ENCODE results near the gene EFNA4.

DNA sequence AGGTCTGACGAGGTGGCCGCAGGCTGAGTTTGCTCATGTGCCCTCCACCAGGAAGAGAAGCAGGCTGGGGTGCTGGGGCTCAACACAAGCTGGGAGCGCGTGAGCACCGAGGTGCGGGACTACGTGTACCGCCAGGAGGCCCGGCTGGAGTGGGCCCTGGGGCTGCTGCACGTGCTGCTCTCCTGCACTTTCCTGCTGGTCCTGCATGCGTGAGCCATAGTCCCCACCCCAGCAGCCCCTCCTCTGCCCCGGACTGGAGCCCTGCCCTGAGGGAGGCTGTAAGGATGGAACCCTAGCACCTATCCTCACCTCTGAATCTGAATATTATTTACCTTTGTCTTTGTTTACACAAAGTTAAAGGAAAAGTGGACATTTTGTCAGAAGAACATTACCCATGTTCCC, 20.2 kb upstream of the EFNA4 start:
- TF ChIP-seq EZH2 (IDR thresholded peaks at IDR 0.05; ENCODE audit: insufficient read depth, poor library complexity, severe bottlenecking): no peak
- TF ChIP-seq EZH2phosphoT487 (IDR thresholded peaks at IDR 0.05; ENCODE audit: insufficient read depth, low read depth): no peak

Measured in GM23248 (cell line).